Measurements from ENCODE around the gene ST8SIA6.

- TF ChIP-seq EZH2 (IDR thresholded peaks at IDR 0.05; ENCODE audit: borderline replicate concordance, low read length) (no peak), CTCF (conservative IDR thresholded peaks at IDR 0.05 in 1 of 2, IDR thresholded peaks at IDR 0.05 in 1 of 2; ENCODE audit: extremely low read depth in 1 of 2, insufficient read depth in 1 of 2, low read depth in 1 of 2, low read length in 2 of 2) (no peak)
Observed at GRCh38 chr10:17445400-17445998, 8.9 kb downstream of the ST8SIA6 start.
